ENCODE measurements around the gene RAN. TPM values are rescaled to one million over a fixed set of nuclear protein-coding genes. Genes with fewer than 3 reads are reported as not detected.

The RAN gene
- total RNA-seq, 2 experiments from 2014 or later: 798 to 821 TPM

DNA sequence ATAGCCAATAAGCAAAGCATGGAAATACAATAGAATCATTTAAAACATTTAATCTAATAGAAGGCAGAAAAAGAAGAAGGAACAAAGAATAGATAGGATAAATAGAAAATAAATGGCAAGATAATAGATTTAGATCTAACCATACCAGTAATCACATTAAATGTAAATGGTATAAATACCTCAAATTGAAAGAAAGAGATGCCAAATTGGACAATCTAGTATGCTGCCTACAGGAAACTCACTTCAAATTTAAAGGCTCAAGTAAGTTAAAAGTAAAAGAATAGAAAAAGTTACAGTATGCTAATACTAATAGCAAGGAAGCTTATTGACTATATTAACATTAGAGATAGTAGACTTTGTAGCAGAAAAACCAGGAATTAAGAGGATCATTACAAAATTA lies 40.1 kb downstream of the RAN start:
- Mint-ChIP-seq H3K4me1 (peaks cover 3% of the 10 kb centered on the region), H3K27me3 (peaks cover 40% of the 10 kb centered on the region)

DNA sequence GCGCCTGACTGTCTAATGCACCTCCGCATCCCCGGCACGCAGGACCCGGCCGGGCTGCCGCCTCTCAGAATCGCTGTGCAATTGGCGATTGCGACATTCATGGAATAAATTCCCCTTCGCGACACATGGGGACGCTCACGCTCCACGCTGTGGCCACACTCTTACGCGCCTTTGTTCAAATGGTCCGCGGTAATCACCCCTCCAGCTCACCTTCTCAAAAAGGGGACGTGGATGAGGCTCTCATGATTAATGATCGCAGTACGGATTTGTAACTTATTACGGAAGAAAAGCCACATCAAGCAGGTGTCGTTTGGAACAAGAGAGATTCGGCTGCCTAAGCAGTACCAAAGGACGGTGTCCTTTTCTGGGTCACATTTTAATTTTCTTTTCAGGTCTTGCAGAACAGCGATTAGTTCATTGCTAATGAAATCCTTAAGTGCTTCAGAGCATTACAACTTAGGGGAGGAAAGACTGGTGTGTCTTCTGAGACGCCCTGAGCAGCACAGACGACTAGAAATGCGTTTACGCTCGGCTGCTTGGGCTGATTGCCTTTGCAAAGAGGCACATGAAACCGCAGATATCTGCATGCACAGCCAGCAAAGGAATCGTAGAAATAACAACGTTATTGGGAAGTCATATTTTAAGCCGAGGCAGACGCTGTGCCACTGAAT lies 44.5 kb downstream of the RAN start:
- Mint-ChIP-seq H3K4me3 (no peak overlapping the region), H3K27me3 (peaks cover 55% of the 10 kb centered on the region), H3K27ac (no peak overlapping the region), H3K4me1 (peaks cover 1% of the 10 kb centered on the region), H3K36me3 (no peaks in the 10 kb centered on the region), H3K9me3 (peaks cover 4% of the 10 kb centered on the region)
- ATAC-seq (ENCODE audit: low read depth) (no peak), DNase-seq (peak; percentile 34)
- POLR2A ChIA-PET: no interaction called here

More for the DNA sequence above, 40.1 kb downstream of the RAN start:
- Mint-ChIP-seq H3K9me3 (peaks cover 5% of the 10 kb centered on the region), H3K36me3 (no peaks in the 10 kb centered on the region), H3K4me3 (no peak overlapping the region), H3K27ac (no peak overlapping the region)
- DNase-seq: no peak
- POLR2A ChIA-PET: no interaction called here
- no peak for ATAC-seq (ENCODE audit: low read depth)

DNA sequence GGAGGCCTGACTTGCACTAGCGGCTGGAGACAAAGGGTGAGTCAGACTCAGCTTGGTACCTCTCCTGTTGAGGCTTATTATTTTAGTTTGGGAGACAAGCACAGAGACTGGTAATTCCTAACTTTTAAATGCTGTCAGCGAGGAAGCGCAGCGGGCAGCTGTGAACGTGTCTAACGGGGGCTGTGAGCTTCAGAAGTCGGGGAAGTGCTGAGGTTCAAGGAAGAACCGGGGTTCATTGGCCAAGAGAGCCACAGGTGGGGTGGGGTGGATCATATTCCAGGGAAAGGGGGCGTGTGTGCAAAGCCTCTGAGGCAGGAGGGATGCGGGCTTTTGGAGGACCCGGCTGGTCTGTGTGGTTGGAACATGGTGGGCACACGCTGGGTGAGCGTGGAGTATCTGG lies 45.7 kb downstream of the RAN start:
- no peak for ATAC-seq (ENCODE audit: low read depth)
- Mint-ChIP-seq H3K4me3 (no peak overlapping the region), H3K27ac (no peak overlapping the region), H3K27me3 (peaks cover 58% of the 10 kb centered on the region), H3K9me3 (no peaks in the 10 kb centered on the region), H3K4me1 (peaks cover 1% of the 10 kb centered on the region), H3K36me3 (no peaks in the 10 kb centered on the region)
- no peak for DNase-seq
- POLR2A ChIA-PET: no interaction called here

DNA sequence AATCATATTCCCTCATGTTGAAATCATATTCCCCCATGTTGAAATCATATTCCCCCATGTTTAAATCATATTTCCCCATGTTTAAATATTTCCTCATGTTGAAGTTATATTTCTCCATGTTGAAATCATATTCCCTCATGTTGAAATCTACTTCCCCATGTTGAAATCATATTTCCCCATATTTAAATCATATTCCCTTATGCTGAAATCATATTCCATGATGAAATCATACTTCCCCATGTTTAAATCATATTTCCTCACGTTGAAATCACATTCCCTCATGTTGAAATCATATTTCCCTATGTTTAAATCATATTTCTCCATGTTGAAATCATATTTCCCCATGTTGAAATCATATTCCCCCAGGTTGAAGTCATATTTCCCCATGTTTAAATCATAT lies 47.2 kb downstream of the RAN start:
- ATAC-seq (ENCODE audit: low read depth): no peak
- no peak overlapping the region for H3K4me3 Mint-ChIP-seq
- H3K9me3 Mint-ChIP-seq: no peaks in the 10 kb centered on the region
- POLR2A ChIA-PET: no interaction called here
- H3K27me3 Mint-ChIP-seq: peaks cover 55% of the 10 kb centered on the region
- H3K36me3 Mint-ChIP-seq: no peaks in the 10 kb centered on the region
- no peak overlapping the region for H3K27ac Mint-ChIP-seq
- DNase-seq: no peak
- peaks cover 1% of the 10 kb centered on the region for H3K4me1 Mint-ChIP-seq

- POLR2A ChIA-PET: no interaction called here
These were observed 48.3 kb downstream of the RAN start for GRCh38 chr12:130920119-130920703.

GRCh38 chr12:130920723-130921381 lies 49.0 kb downstream of the RAN start:
- Mint-ChIP-seq H3K27ac (no peak overlapping the region), H3K9me3 (no peaks in the 10 kb centered on the region), H3K36me3 (no peaks in the 10 kb centered on the region), H3K27me3 (peaks cover 43% of the 10 kb centered on the region), H3K4me1 (peaks cover 1% of the 10 kb centered on the region), H3K4me3 (no peak overlapping the region)
- ATAC-seq (ENCODE audit: low read depth) (no peak), DNase-seq (no peak)
- POLR2A ChIA-PET: no interaction called here

More at GRCh38 chr12:130920119-130920703, 48.3 kb downstream of the RAN start:
- Mint-ChIP-seq H3K9me3 (no peaks in the 10 kb centered on the region), H3K4me3 (no peak overlapping the region), H3K36me3 (no peaks in the 10 kb centered on the region), H3K4me1 (peaks cover 1% of the 10 kb centered on the region), H3K27ac (no peak overlapping the region), H3K27me3 (peaks cover 48% of the 10 kb centered on the region)
- ATAC-seq (ENCODE audit: low read depth): no peak
- DNase-seq: no peak

DNA sequence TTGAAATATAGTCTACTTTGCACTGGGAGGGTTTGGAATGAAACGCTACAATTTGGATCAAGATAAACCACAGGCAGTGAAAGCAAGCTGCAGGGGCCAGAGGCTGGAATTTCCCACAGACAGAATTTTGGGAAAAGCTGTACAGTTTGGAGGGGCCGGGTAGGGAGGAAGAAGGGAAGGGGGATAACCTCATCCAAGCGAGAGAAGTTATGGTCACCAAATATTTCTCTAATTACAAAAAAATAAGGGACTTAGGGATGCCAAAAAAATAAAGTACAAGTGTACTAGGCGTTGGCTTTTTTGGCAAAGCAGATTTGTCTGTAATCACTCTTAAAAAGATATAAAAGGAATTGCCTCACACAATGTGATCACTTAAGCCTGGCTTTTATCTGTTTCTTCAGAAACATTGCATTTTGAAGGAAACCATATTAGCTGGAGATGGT lies 50.7 kb downstream of the RAN start:
- DNase-seq (no peak), ATAC-seq (ENCODE audit: low read depth) (no peak)
- Mint-ChIP-seq H3K9me3 (no peaks in the 10 kb centered on the region), H3K27ac (no peak overlapping the region), H3K27me3 (peaks cover 32% of the 10 kb centered on the region), H3K4me1 (no peaks in the 10 kb centered on the region), H3K4me3 (no peak overlapping the region), H3K36me3 (no peaks in the 10 kb centered on the region)
- POLR2A ChIA-PET: no interaction called here

DNA sequence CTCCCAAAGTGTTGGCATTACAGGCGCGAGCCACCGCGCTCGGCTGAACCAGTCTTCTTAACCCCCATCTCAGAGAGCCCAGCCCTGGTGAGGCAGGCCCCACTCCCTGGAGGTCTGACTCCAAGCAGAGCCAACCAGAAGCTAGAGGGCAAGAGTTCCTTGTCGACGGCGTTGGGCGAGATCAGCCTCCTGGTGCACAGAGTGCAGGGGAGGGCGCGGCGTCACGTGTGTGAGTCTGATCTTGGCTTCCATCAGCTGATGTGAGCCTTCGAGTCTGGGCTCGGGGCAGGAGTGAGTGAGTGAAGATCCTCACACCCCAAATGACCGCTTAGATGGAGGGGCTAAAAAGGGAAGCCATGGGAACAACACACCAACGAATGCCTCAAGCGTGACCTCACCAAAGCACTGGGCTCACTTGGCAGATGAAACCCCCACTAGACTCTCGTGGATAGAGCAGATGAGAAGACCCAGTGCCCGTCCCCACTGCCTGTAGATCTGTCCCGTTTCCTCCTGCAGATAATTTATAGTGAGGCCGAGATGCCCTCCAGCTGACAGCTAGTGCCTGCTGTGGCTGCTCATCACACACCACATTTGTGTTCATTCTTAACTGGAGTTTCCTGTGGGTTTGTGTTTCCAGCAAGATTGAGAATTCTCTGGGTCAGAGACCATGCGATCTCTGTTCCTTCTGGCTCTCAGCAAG lies 53.2 kb downstream of the RAN start:
- Mint-ChIP-seq H3K27me3 (peaks cover 30% of the 10 kb centered on the region), H3K9me3 (no peaks in the 10 kb centered on the region), H3K4me1 (no peaks in the 10 kb centered on the region), H3K27ac (no peak overlapping the region), H3K36me3 (no peaks in the 10 kb centered on the region), H3K4me3 (no peak overlapping the region)
- POLR2A ChIA-PET: no interaction called here
- no peak for DNase-seq
- ATAC-seq (ENCODE audit: low read depth): no peak

- POLR2A ChIA-PET: no interaction called here
- DNase-seq (no peak), ATAC-seq (ENCODE audit: low read depth) (no peak)
- Mint-ChIP-seq H3K4me1 (no peaks in the 10 kb centered on the region), H3K4me3 (no peak overlapping the region), H3K27me3 (peaks cover 30% of the 10 kb centered on the region), H3K36me3 (no peaks in the 10 kb centered on the region), H3K9me3 (no peaks in the 10 kb centered on the region), H3K27ac (no peak overlapping the region)
These were observed 53.8 kb downstream of the RAN start for GRCh38 chr12:130925666-130926015.

Other genes with a start within 250 kb of the RAN start
- gene RIMBP2, start 155.8 kb upstream of the RAN start, total RNA-seq: not detected
- 10 to 100 TPM; 20.7 to 22.5 TPM for gene STX2, start 32.8 kb upstream of the RAN start, total RNA-seq
- gene ADGRD1, start 81.8 kb downstream of the RAN start, total RNA-seq: not detected